Measurements from ENCODE around the gene MRGPRE.

DNA sequence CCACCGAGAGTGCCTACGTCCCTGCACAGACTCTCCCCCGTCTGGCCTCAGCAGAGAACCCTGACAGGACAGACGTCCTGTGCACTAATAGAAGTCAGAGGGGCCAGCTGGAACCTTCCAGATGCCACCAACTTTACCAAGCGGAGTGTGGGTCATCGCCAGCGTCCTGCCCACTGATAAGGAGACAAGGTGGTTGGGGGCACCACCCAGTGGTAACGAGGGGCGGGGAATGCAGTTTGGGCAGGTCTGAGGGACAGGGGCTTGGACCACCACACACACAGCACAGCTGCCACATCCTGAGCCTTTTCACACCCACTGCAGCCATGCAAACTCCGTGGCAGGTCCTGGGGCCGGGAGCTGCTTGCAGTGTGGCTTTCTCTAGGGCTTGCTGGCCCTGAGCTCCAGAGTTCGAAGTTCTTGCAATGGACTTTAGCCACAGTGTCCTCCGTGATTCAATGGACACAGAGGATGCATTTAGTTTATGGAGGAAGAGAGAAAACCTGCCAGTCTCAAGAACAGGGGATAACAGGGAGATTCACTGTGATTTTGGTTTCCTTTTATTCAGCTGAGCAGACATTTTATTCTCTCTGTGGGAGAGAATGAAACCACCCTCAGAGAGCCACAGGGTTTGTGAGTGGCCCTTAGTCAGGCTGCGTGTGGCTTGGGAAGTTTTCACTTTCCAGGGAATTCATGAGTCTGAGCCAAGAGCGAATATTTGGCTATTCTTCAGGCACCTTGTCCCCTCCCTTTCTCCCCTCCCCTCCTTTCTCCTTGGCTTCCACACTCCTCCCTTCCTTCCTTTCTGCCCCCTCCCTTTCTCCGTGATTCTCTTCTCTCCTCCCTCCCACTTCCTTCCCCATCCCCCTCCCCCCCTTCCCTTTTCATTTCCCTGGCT is 26.7 kb downstream of the MRGPRE start:
- TF ChIP-seq, protein P1, sequence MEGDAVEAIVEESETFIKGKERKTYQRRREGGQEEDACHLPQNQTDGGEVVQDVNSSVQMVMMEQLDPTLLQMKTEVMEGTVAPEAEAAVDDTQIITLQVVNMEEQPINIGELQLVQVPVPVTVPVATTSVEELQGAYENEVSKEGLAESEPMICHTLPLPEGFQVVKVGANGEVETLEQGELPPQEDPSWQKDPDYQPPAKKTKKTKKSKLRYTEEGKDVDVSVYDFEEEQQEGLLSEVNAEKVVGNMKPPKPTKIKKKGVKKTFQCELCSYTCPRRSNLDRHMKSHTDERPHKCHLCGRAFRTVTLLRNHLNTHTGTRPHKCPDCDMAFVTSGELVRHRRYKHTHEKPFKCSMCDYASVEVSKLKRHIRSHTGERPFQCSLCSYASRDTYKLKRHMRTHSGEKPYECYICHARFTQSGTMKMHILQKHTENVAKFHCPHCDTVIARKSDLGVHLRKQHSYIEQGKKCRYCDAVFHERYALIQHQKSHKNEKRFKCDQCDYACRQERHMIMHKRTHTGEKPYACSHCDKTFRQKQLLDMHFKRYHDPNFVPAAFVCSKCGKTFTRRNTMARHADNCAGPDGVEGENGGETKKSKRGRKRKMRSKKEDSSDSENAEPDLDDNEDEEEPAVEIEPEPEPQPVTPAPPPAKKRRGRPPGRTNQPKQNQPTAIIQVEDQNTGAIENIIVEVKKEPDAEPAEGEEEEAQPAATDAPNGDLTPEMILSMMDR (IDR thresholded peaks at IDR 0.05), result no peak
- no peak for TF ChIP-seq USF2 (CRISPR knock-in tag; IDR thresholded peaks at IDR 0.05)
- no peak for TF ChIP-seq NFE2L1 (CRISPR knock-in tag; IDR thresholded peaks at IDR 0.05)
- TF ChIP-seq FOXK1 (CRISPR knock-in tag; IDR thresholded peaks at IDR 0.05), result no peak
- no peak for TF ChIP-seq PRRX2 (CRISPR knock-in tag; IDR thresholded peaks at IDR 0.05)

Data from WTC11 (cell line).